Stimulated activated naive B cell treated with anti-CD40 and anti-IgM and Interleukin-4, amounts not matched to agents 10 μg/mL and 1 μg/mL and 100 μg/mL, for 72 hours (primary cell): Measurements from ENCODE around the gene MTERF1.

Experiments
- ATAC-seq, 2 donors: fragments of 150-1000 bp; cut with Tn5 transposase; replicated peaks; 2 replicates each; pipeline ENCODE4 v1.10.0; 2021; ENCODE audit warnings: moderate library complexity in 1 of 2
- DNase-seq: peaks from one replicate; pipeline ENCODE4 v3.0.0; 2021
- H3K27ac Mint-ChIP-seq: one replicate; pipeline ENCODE4 v1.8.0; 2022; ENCODE audit warnings: mild to moderate bottlenecking, mixed read lengths
- H3K27me3 Mint-ChIP-seq, 2 donors: one replicate each; pipeline ENCODE4 v1.8.0; 2022; ENCODE audit warnings: mixed read lengths in 2 of 2
- H3K36me3 Mint-ChIP-seq, 2 donors: one replicate each; pipeline ENCODE4 v1.8.0; 2022; ENCODE audit warnings: mixed read lengths in 2 of 2, mild to moderate bottlenecking in 1 of 2
- H3K4me1 Mint-ChIP-seq, 2 donors: one replicate each; pipeline ENCODE4 v1.8.0; 2022; ENCODE audit warnings: mixed read lengths in 2 of 2, mild to moderate bottlenecking in 1 of 2
- H3K4me3 Mint-ChIP-seq, 2 donors: one replicate each; pipeline ENCODE4 v1.8.0; 2022; ENCODE audit warnings: mild to moderate bottlenecking in 2 of 2, mixed read lengths in 2 of 2, moderate library complexity in 1 of 2
- H3K9me3 Mint-ChIP-seq, 2 donors: one replicate each; pipeline ENCODE4 v1.8.0; 2022; ENCODE audit warnings: mixed read lengths in 2 of 2, mild to moderate bottlenecking in 1 of 2

Gene MTERF1

DNA sequence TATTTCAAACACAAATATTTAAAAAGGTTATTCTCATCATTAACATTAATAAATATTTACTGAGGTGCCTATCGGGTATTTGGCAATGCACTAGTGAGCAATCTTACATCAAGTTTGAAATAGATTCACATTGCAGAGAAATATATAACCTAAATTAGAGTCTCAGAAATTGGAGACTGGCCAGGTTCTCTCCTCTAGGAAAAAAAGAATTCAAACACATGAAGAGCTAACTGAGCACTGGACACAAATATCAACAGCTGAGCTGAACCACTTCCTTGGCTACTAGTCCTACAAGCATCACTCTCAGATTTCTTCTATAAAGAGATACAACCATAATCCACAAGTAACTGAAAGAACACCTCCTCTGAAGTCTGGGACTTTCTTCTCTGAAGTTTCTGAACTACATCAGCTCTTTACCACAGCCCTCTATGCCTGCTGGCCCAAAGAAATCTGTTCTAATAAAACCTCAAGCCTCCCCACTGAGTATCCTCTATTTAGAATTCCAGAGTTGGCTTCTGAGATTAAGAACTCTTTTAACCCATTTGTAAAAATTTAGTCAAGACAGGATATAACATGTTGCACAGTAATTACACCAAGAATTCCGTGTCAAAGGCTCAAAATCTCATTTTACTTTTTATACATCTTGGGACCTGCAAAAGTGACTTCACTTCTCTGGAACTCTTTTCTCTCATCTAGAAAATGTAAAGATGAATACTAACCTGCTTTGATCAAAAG is 45.2 kb downstream of the MTERF1 start:
- Mint-ChIP-seq H3K4me3 (no peak overlapping the region), H3K9me3 (no peaks in the 10 kb centered on the region), H3K27me3 (no peaks in the 10 kb centered on the region), H3K4me1 (peaks cover 0 to 2% of the 10 kb centered on the region in 2 donors), H3K36me3 (peaks cover 3 to 6% of the 10 kb centered on the region in 2 donors), H3K27ac (no peak overlapping the region)
- DNase-seq (no peak), ATAC-seq (no peak)

DNA sequence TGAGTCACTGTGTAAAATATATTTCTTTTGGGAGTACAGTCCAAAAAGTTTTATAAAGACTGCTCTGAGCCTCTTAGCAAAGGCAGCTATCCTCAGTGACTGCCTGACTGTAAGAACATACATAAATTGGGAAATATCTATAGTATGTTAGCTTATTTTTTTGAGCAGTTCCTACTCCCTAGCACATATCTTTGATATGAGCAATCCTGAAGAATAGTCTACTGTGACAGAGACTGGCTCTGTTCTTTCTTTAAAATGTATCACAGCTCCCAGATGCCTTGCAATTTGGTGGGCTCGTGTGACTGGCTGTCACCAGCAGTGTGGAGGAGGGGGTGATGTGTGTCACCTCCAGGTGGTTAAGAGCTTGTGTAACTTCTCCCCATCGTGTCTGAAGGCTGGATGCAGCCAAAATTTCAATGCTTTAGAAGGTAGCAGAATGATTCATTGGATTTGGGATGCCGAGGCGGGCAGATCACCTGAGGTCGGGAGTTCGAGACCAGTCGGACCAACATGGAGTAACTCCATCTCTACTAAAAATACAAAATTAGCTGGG is 47.9 kb downstream of the MTERF1 start:
- Mint-ChIP-seq H3K4me1 (peaks cover 4 to 5% of the 10 kb centered on the region in 2 donors), H3K27me3 (no peaks in the 10 kb centered on the region), H3K4me3 (no peak overlapping the region), H3K9me3 (no peaks in the 10 kb centered on the region), H3K27ac (no peak overlapping the region), H3K36me3 (no peaks in the 10 kb centered on the region)
- ATAC-seq (no peak), DNase-seq (no peak)

DNA sequence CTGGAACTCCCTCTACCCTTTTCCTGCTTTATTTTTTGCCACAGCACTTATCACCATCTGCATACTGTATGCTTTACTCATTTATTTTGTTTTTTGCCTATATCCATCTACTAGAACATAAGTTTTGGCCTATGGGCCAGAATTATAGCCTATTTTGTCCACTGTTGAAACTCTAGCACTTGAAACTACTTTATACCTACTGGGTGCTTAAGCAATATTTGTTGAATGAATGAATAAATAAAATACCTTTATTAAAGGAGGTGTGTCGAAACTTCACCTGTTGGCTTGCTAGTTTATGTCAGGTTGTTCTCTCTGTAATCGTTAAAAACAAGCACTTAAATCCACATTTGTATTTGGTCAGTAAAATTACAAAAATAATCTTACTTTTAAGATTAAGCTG is 53.3 kb downstream of the MTERF1 start:
- no peaks in the 10 kb centered on the region for H3K27me3 Mint-ChIP-seq
- H3K4me1 Mint-ChIP-seq: peaks cover 2 to 5% of the 10 kb centered on the region in 2 donors
- no peak overlapping the region for H3K4me3 Mint-ChIP-seq
- no peak overlapping the region for H3K27ac Mint-ChIP-seq
- ATAC-seq (no peak), DNase-seq (no peak)
- peaks cover 25 to 44% of the 10 kb centered on the region in 2 donors for H3K36me3 Mint-ChIP-seq
- H3K9me3 Mint-ChIP-seq: peaks cover 3 to 8% of the 10 kb centered on the region in 2 donors

DNA sequence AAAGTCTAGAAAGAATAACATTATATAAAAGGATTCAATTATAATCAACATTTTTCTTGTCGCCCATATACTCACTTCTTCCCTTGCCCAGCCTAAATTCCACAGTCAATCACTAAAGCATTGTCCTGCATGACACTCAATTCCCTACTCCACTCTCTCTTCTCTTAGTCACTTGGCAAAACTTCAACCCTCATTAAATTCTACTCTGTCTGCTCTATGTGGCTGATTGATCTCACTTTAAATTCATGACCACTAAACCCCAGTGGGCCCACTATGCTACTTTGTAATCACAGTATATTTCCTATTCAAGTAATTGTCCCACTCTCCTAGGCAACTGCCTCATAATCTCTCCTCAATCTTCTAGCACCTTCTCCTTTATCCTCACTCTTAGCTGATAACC is 54.1 kb downstream of the MTERF1 start:
- Mint-ChIP-seq H3K27me3 (no peaks in the 10 kb centered on the region), H3K4me1 (peaks cover 2 to 5% of the 10 kb centered on the region in 2 donors), H3K9me3 (peaks cover 9 to 14% of the 10 kb centered on the region in 2 donors), H3K27ac (no peak overlapping the region), H3K36me3 (peaks cover 27 to 44% of the 10 kb centered on the region in 2 donors), H3K4me3 (no peak overlapping the region)
- DNase-seq: no peak
- no peak for ATAC-seq

DNA sequence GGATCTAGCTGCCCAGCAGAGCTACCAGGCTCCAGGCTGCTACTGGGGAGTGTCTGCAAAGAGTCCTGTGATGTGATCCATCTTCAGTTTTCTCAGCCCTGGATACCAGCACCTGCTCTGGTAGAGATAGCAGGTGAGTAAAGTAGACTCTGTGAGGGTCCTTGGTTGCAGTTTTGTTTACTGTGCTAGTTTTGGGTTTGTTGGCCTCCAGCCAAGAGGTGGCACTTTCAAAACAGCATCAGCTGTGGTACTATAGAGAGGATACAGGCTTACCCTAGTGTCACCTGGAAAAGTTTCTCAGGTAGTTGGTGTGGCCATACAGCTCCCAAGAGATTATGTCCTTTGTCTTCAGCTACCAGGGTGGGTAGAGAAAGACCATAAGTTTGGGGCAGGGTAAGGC is 56.3 kb downstream of the MTERF1 start:
- no peak overlapping the region for H3K27ac Mint-ChIP-seq
- peaks cover 27 to 44% of the 10 kb centered on the region in 2 donors for H3K36me3 Mint-ChIP-seq
- no peak for DNase-seq
- no peaks in the 10 kb centered on the region for H3K4me1 Mint-ChIP-seq
- no peak for ATAC-seq
- no peak overlapping the region for H3K4me3 Mint-ChIP-seq
- peaks cover 25 to 29% of the 10 kb centered on the region in 2 donors for H3K9me3 Mint-ChIP-seq
- H3K27me3 Mint-ChIP-seq: no peaks in the 10 kb centered on the region
